CD4-positive, alpha-beta T cell (primary cell): ENCODE measurements around the gene ADGRE2. TPM values are rescaled to one million over a fixed set of nuclear protein-coding genes. Genes with fewer than 3 reads are reported as not detected.
"Not testable (repeated sequence)": the region's sequence is repeated elsewhere in the genome, so short reads cannot be mapped to it uniquely, and the experiment has no call there.

Experiments
- ATAC-seq: fragments of 200-7000 bp; cut with Tn5 transposase; one replicate; pipeline ENCODE4 v1.10.0; 2022; ENCODE audit warnings: mild to moderate bottlenecking; ENCODE audit not compliant: poor library complexity
- CTCF ChIA-PET: fragments of 350-600 bp; sonication (Branson Sonifier 250); formaldehyde crosslinking; loops from one replicate; lab custom pipeline; 2021; ENCODE audit warnings: antibody characterized with exemption, inconsistent platforms; lab: Charles Lee
- POLR2A ChIA-PET: fragments of 350-600 bp; sonication (Branson Sonifier 250); formaldehyde crosslinking; loops from one replicate; lab custom pipeline; 2021; ENCODE audit warnings: antibody characterized with exemption, inconsistent platforms; lab: Charles Lee
- DNase-seq, 14 experiments: peaks; one replicate each; pipeline ENCODE4 v3.0.0-alpha.2; 2013 to 2020; ENCODE audit warnings: mixed read lengths in 2 of 14
- H3K27ac ChIP-seq, 2 donors: one replicate each; pipeline versions ENCODE4 v1.5.1 to v1.7.0; 2013; ENCODE audit warnings: low read length in 2 of 2, low read depth in 1 of 2, mild to moderate bottlenecking in 1 of 2
- H3K27me3 ChIP-seq, 2 experiments: 1 replicate in 1 of 2; 2 replicates in 1 of 2; pipeline versions ENCODE4 v1.6.1 to v1.7.0; 2013; ENCODE audit warnings: low read length in 2 of 2, control low read depth in 1 of 2, mild to moderate bottlenecking in 1 of 2, moderate library complexity in 1 of 2; ENCODE audit not compliant: insufficient read depth in 2 of 2, control insufficient read depth in 1 of 2
- H3K36me3 ChIP-seq: one replicate; pipeline ENCODE4 v1.6.1; 2013; ENCODE audit warnings: low read length, control low read depth; ENCODE audit not compliant: insufficient read depth
- H3K4me1 ChIP-seq: one replicate; pipeline ENCODE4 v1.6.1; 2013; ENCODE audit warnings: low read length, control low read depth; ENCODE audit not compliant: insufficient read depth
- H3K4me3 ChIP-seq: one replicate; pipeline ENCODE4 v1.5.1; 2013; ENCODE audit warnings: mild to moderate bottlenecking, low read length, moderate library complexity
- H3K9me3 ChIP-seq, 2 experiments: 1 replicate in 1 of 2; 2 replicates in 1 of 2; pipeline versions ENCODE4 v1.6.1 to v1.7.0; 2013; ENCODE audit warnings: low read length in 2 of 2, mild to moderate bottlenecking in 2 of 2, control low read depth in 1 of 2, moderate library complexity in 1 of 2; ENCODE audit not compliant: control insufficient read depth in 1 of 2, insufficient read depth in 1 of 2
- H3K27ac Mint-ChIP-seq: one replicate; pipeline ENCODE4 v1.8.0; 2020; ENCODE audit warnings: mixed read lengths
- H3K27me3 Mint-ChIP-seq: one replicate; pipeline ENCODE4 v1.8.0; 2021; ENCODE audit warnings: mixed read lengths
- H3K36me3 Mint-ChIP-seq: one replicate; pipeline ENCODE4 v1.8.0; 2021; ENCODE audit warnings: low read depth, mixed read lengths
- H3K4me1 Mint-ChIP-seq: one replicate; pipeline ENCODE4 v1.8.0; 2021; ENCODE audit warnings: low read depth, mixed read lengths
- H3K4me3 Mint-ChIP-seq: one replicate; pipeline ENCODE4 v1.8.0; 2020; ENCODE audit warnings: mild to moderate bottlenecking, mixed read lengths
- H3K9me3 Mint-ChIP-seq: one replicate; pipeline ENCODE4 v1.8.0; 2020; ENCODE audit warnings: mixed read lengths
- CTCF ChIP-seq: fragments of 200-600 bp; IDR thresholded peaks from one replicate; pipeline ENCODE4 v1.8.0; 2022; ENCODE audit warnings: antibody characterized with exemption, mild to moderate bottlenecking
- intact Hi-C, 2 experiments: fragments of 100-400 bp; cut with DNase I in 1 of 2; cut with micrococcal nuclease in 1 of 2; formaldehyde crosslinking; loops; one replicate each; pipeline versions ENCODE4 v1.15.1 to v1.9.0; 2023 to 2025; cut with DNase I, micrococcal nuclease
- total RNA-seq, 174 experiments: library from RNA in 2 of 174; stranded (reverse) in 2 of 174; gene quantifications; one replicate each; pipeline ENCODE4 v1.2.3 and lab custom pipeline; 2021 to 2026

Gene ADGRE2
- total RNA-seq, 2 experiments from 2014 or later, result 3.0 to 3.8 TPM

- H3K36me3 Mint-ChIP-seq, result no peaks in the 10 kb centered on the region
- ChIA-PET CTCF (no interaction called here), POLR2A (no interaction called here)
- no peak overlapping the region for H3K4me3 Mint-ChIP-seq
- Histone ChIP-seq H3K9me3 (peaks cover 0 to 3% of the 10 kb centered on the region in 2 experiments), H3K36me3 (no peaks in the 10 kb centered on the region), H3K27me3 (peaks cover 7 to 14% of the 10 kb centered on the region in 2 experiments), H3K4me3 (no peak overlapping the region), H3K4me1 (peaks cover 26% of the 10 kb centered on the region), H3K27ac (no peak overlapping the region)
- DNase-seq (no peak), ATAC-seq (no peak)
- H3K9me3 Mint-ChIP-seq, result no peaks in the 10 kb centered on the region
- peaks cover 44% of the 10 kb centered on the region for H3K27me3 Mint-ChIP-seq
- H3K4me1 Mint-ChIP-seq, result peaks cover 15% of the 10 kb centered on the region
- no peak overlapping the region for H3K27ac Mint-ChIP-seq
- intact Hi-C loops, result no loop called here
- no peak for TF ChIP-seq CTCF
Observed at GRCh38 chr19:14782626-14783409, 4.5 kb upstream of the ADGRE2 start.

- H3K36me3 Mint-ChIP-seq, H3K27ac ChIP-seq, H3K27ac Mint-ChIP-seq, H3K4me3 Mint-ChIP-seq, H3K9me3 Mint-ChIP-seq, CTCF ChIA-PET, intact Hi-C loops, H3K36me3 ChIP-seq, POLR2A ChIA-PET, H3K9me3 ChIP-seq, ATAC-seq, H3K4me3 ChIP-seq, DNase-seq: not testable (repeated sequence)
- H3K4me1 ChIP-seq, result peaks cover 21% of the 10 kb centered on the region
- H3K27me3 ChIP-seq, result peaks cover 10 to 16% of the 10 kb centered on the region in 2 experiments
- peaks cover 15% of the 10 kb centered on the region for H3K4me1 Mint-ChIP-seq
- H3K27me3 Mint-ChIP-seq, result peaks cover 50% of the 10 kb centered on the region
Observed at GRCh38 chr19:14781713-14782536, 3.6 kb upstream of the ADGRE2 start.

GRCh38 chr19:14780622-14781225 lies 2.4 kb upstream of the ADGRE2 start:
- Histone ChIP-seq H3K27me3 (peaks cover 22 to 28% of the 10 kb centered on the region in 2 experiments), H3K4me1 (peaks cover 19% of the 10 kb centered on the region)
- peaks cover 17% of the 10 kb centered on the region for H3K4me1 Mint-ChIP-seq
- ATAC-seq, CTCF ChIA-PET, H3K27ac ChIP-seq, POLR2A ChIA-PET, intact Hi-C loops, H3K9me3 Mint-ChIP-seq, H3K4me3 Mint-ChIP-seq, H3K36me3 ChIP-seq, H3K4me3 ChIP-seq, H3K27ac Mint-ChIP-seq, H3K36me3 Mint-ChIP-seq, DNase-seq, H3K9me3 ChIP-seq: not testable (repeated sequence)
- peaks cover 53% of the 10 kb centered on the region for H3K27me3 Mint-ChIP-seq

- no peak for TF ChIP-seq CTCF
- no peak overlapping the region for H3K27ac Mint-ChIP-seq
- Histone ChIP-seq H3K36me3 (no peaks in the 10 kb centered on the region), H3K4me3 (no peak overlapping the region), H3K9me3 (peaks cover 0 to 3% of the 10 kb centered on the region in 2 experiments), H3K27ac (no peak overlapping the region), H3K27me3 (peaks cover 25 to 32% of the 10 kb centered on the region in 2 experiments), H3K4me1 (peaks cover 17% of the 10 kb centered on the region)
- no peaks in the 10 kb centered on the region for H3K9me3 Mint-ChIP-seq
- H3K27me3 Mint-ChIP-seq, result peaks cover 49% of the 10 kb centered on the region
- no peaks in the 10 kb centered on the region for H3K36me3 Mint-ChIP-seq
- POLR2A ChIA-PET, result no interaction called here
- no peak for DNase-seq
- ATAC-seq, result no peak
- intact Hi-C loops, result no loop called here
- no peak overlapping the region for H3K4me3 Mint-ChIP-seq
- peaks cover 12% of the 10 kb centered on the region for H3K4me1 Mint-ChIP-seq
- CTCF ChIA-PET, result no interaction called here
Observed at GRCh38 chr19:14779151-14779550, 791 bp upstream of the ADGRE2 start.

GRCh38 chr19:14777645-14778044 lies 715 bp downstream of the ADGRE2 start:
- H3K27me3 Mint-ChIP-seq, result peaks cover 50% of the 10 kb centered on the region
- H3K36me3 ChIP-seq, H3K9me3 Mint-ChIP-seq, ATAC-seq, H3K4me3 Mint-ChIP-seq, CTCF ChIA-PET, H3K36me3 Mint-ChIP-seq, H3K27ac ChIP-seq, intact Hi-C loops, H3K27ac Mint-ChIP-seq, H3K9me3 ChIP-seq, DNase-seq, POLR2A ChIA-PET, H3K4me3 ChIP-seq: not testable (repeated sequence)
- peaks cover 25 to 28% of the 10 kb centered on the region in 2 experiments for H3K27me3 ChIP-seq
- H3K4me1 ChIP-seq, result peaks cover 17% of the 10 kb centered on the region
- H3K4me1 Mint-ChIP-seq, result peaks cover 12% of the 10 kb centered on the region
